Spleen (tissue), 11 donors: ENCODE results near the gene GNAT1. TPM values are rescaled to one million over a fixed set of nuclear protein-coding genes. Genes with fewer than 3 reads are reported as not detected.

Experiments used
- DNase-seq: peaks from one replicate; pipeline ENCODE4 v3.0.0-alpha.2; 2020
- H3K27ac ChIP-seq, 8 donors: fragments of 200-600 bp; sonication (generic) in 7 of 8; 1 replicate in 4 of 8; 2 replicates in 4 of 8; pipeline versions ENCODE4 v1.5.0 to v1.8.0; 2016 to 2021; ENCODE audit warnings: inconsistent platforms in 4 of 8, mild to moderate bottlenecking in 4 of 8, moderate library complexity in 1 of 8
- H3K27me3 ChIP-seq, 7 donors: fragments of 200-600 bp; sonication (generic) in 6 of 7; replicated peaks in 1 of 7; 1 replicate in 4 of 7; 2 replicates in 3 of 7; pipeline versions ENCODE4 v1.5.0 to v1.8.0; 2016 to 2021; ENCODE audit warnings: inconsistent platforms in 3 of 7, mild to moderate bottlenecking in 1 of 7
- H3K36me3 ChIP-seq, 6 donors: fragments of 200-600 bp; sonication (generic) in 5 of 6; 1 replicate in 4 of 6; 2 replicates in 2 of 6; pipeline versions ENCODE4 v1.5.0 to v1.8.0; 2016 to 2021; ENCODE audit warnings: inconsistent platforms in 2 of 6
- H3K4me1 ChIP-seq, 6 donors: fragments of 200-600 bp; sonication (generic) in 5 of 6; 1 replicate in 3 of 6; 2 replicates in 3 of 6; pipeline versions ENCODE4 v1.5.0 to v1.8.0; 2016 to 2021; ENCODE audit warnings: inconsistent platforms in 3 of 6
- H3K4me3 ChIP-seq, 8 donors: fragments of 200-600 bp; sonication (generic) in 7 of 8; 1 replicate in 4 of 8; 2 replicates in 4 of 8; pipeline versions ENCODE4 v1.5.0 to v1.8.0; 2016 to 2021; ENCODE audit warnings: inconsistent platforms in 4 of 8, mild to moderate bottlenecking in 4 of 8, moderate library complexity in 2 of 8
- H3K9me3 ChIP-seq, 8 donors: fragments of 200-600 bp; sonication (generic) in 7 of 8; 1 replicate in 4 of 8; 2 replicates in 4 of 8; pipeline versions ENCODE4 v1.5.0 to v1.8.0; 2016 to 2021; ENCODE audit warnings: inconsistent platforms in 4 of 8
- POLR2A ChIP-seq, 3 donors: fragments of 450-650 bp; IDR thresholded peaks; one replicate each; pipeline ENCODE4 v1.5.1; 2017; ENCODE audit warnings: antibody characterized with exemption in 3 of 3, mild to moderate bottlenecking in 1 of 3
- POLR2AphosphoS5 ChIP-seq, 3 donors: sonication (generic); formaldehyde crosslinking; IDR thresholded peaks; one replicate each; pipeline ENCODE4 v1.5.1; 2017; ENCODE audit warnings: antibody characterized with exemption in 3 of 3
- WGBS, 5 donors: extraction: QIAGEN DNeasy Blood & Tissue Kit in 3 of 5; methylation state at CpG; one replicate each; pipeline versions ENCODE4 v1.1.5 to v1.1.7; 2013 to 2018; 5-methylcytosine and 5-hydroxymethylcytosine counted together
- intact Hi-C: fragments of 100-400 bp; cut with DNase I; formaldehyde crosslinking; loops from one replicate; pipeline ENCODE4 v1.15.0; 2023; ENCODE audit warnings: low total_unique reads
- polyA plus RNA-seq, 3 donors: library from polyadenylated mRNA; stranded (reverse); fragments of 200-250 nt; gene quantifications; one replicate each; pipeline ENCODE4 v1.2.1, GENCODE V29; 2013
- total RNA-seq, 7 donors: library from RNA; depleted of rRNA in 3 of 7; stranded (reverse); fragments of >200 nt in 3 of 7; fragmentation: NEBNext Ultra II Directional in 4 of 7; extraction: Animal tissue kit (Norgen Biotek cat#: 25700) in 4 of 7; gene quantifications; one replicate each; pipeline versions ENCODE4 v1.1.0 to v1.2.1, GENCODE V29; 2016 to 2021
- TF ChIP-seq, protein P1 (sequence below), 11 experiments: fragments of 200-600 bp in 7 of 11; fragments of 450-650 bp in 4 of 11; sonication (generic) in 4 of 11; IDR thresholded peaks in 8 of 11; conservative IDR thresholded peaks in 3 of 11; 1 replicate in 7 of 11; 2 replicates in 4 of 11; pipeline versions ENCODE4 v1.4.0 to v1.8.0; 2016 to 2021; ENCODE audit warnings: antibody characterized with exemption in 11 of 11, inconsistent platforms in 4 of 11, mild to moderate bottlenecking in 1 of 11
- donor health status: healthy with polysubstance abuse.
- donor health status: DM: no; HTN: no; CAD: no; lungs with moderate emphysema.
- donor health status: DM: no; HTN: no; CAD: no.
- donor health status: Bipolar disorder and iron deficiency.
- donor health status: healthy.
- donor health status: DM: no; HTN: no; CAD: no.
- donor health status: DM: yes; HTN: yes; CAD: no.

Gene GNAT1
- total and polyA plus RNA-seq, 10 donors, result 0.05 to 0.44 (median 0.18) TPM; not detected in 7

DNA sequence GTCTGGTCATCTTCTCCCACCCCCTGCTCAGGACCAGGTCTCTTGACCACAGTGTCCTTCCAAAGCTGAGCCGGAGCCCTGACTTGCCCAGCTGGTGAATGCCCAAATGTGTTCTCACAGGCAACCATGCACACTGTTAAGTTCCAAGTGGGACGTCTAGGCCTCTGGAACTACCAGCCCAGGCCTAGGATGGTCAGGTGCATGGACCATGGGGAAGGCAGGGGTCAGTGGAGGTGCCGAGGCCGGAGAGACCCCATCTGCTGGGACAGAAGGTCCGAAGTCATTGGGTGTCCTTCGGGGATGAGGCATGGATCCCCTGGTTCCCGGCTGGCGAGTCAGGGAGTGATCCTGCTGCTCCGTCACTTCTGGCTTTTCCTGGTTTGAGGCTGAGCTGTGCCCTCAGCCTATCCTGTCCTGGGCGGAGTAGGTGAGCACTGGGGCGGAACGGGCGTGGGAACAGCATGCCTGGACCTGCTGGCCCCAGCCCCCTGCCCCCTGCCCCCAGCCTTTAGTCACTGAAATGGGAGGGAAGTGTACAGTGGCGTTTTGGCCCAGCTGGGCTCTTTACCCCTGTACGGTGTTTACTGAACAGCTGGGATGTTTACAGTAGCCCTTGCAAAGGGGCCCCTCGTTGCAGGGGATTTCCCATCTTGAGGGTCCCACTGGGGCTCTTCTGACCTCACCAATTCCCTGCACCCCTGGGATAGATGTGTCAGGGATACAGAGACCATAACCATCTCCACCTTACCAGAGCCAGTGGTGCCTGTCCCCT, 24.2 kb upstream of the GNAT1 start:
- H3K27me3 ChIP-seq, result no peaks in the 10 kb centered on the region
- H3K4me1 ChIP-seq, result peaks cover 22 to 100% (median 77%) of the 10 kb centered on the region in 6 donors
- H3K9me3 ChIP-seq, result no peaks in the 10 kb centered on the region
- peak overlapping the region; percentile 21 to 82 (median 74) for H3K27ac ChIP-seq
- TF ChIP-seq POLR2A (IDR thresholded peaks at IDR 0.05) (no peak), POLR2AphosphoS5 (IDR thresholded peaks at IDR 0.05) (peak; percentile 4 to 31 (median 27))
- TF ChIP-seq, protein P1, sequence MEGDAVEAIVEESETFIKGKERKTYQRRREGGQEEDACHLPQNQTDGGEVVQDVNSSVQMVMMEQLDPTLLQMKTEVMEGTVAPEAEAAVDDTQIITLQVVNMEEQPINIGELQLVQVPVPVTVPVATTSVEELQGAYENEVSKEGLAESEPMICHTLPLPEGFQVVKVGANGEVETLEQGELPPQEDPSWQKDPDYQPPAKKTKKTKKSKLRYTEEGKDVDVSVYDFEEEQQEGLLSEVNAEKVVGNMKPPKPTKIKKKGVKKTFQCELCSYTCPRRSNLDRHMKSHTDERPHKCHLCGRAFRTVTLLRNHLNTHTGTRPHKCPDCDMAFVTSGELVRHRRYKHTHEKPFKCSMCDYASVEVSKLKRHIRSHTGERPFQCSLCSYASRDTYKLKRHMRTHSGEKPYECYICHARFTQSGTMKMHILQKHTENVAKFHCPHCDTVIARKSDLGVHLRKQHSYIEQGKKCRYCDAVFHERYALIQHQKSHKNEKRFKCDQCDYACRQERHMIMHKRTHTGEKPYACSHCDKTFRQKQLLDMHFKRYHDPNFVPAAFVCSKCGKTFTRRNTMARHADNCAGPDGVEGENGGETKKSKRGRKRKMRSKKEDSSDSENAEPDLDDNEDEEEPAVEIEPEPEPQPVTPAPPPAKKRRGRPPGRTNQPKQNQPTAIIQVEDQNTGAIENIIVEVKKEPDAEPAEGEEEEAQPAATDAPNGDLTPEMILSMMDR (IDR thresholded peaks at IDR 0.05 in 8 of 11, conservative IDR thresholded peaks at IDR 0.05 in 3 of 11), result no peak
- WGBS, 5 donors, result 41 to 80% (median 65%) methylated on average over 5 to 16 of the region's 16 CpGs
- H3K36me3 ChIP-seq, result no peaks in the 10 kb centered on the region
- peak overlapping the region in 1 of 8 donors; percentile 15 for H3K4me3 ChIP-seq
- intact Hi-C loops, result no loop called here
- DNase-seq, result no peak

DNA sequence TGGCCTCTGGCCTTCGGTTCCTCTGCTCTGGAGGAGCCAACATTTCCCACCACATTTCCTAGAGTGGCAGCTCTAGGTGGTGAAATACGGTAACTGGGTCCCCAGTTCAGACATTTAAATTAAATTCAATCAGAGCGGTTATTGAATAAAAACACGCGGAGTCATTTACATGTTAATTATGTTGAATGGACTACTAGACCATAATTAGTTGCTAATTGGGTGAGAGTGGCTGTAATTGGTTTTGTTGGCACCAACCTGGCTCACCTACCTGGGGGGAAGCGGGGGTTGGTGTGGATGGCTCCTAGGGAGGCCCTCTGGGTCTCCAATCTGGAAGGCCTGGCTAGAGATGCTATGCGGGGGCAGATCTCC, 23.6 kb upstream of the GNAT1 start:
- intact Hi-C loops, result no loop called here
- Histone ChIP-seq H3K4me1 (peaks cover 22 to 100% (median 76%) of the 10 kb centered on the region in 6 donors), H3K36me3 (no peaks in the 10 kb centered on the region), H3K27ac (peak overlapping the region; percentile 21 to 82 (median 74)), H3K4me3 (no peak overlapping the region), H3K27me3 (no peaks in the 10 kb centered on the region), H3K9me3 (no peaks in the 10 kb centered on the region)
- 79 to 85% (median 82%) methylated on average over 7 of the region's 7 CpGs for WGBS, 5 donors
- no peak for DNase-seq
- TF ChIP-seq, protein P1 (IDR thresholded peaks at IDR 0.05 in 8 of 11, conservative IDR thresholded peaks at IDR 0.05 in 3 of 11), result no peak
- no peak for TF ChIP-seq POLR2AphosphoS5 (IDR thresholded peaks at IDR 0.05)
- no peak for TF ChIP-seq POLR2A (IDR thresholded peaks at IDR 0.05)

DNA sequence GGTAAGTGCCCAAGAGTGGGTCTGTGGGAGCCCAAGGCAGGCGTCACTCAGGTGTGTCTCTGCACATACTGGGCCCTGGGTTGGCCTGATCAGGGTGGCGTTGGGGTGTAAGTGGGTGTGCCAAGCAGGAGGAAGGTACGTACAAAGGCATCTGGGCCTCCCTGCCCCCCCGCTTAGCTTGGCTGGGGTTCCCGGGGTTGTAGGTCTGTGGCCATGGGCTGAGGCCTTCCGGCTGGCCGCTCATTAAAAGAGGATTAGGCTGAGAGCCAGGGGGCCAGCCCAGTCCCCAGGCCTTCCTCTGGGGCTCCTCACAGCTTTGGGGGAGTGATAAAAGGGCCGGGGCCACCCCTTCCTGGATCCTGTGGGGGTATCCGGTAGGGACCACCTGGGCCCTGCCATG, 23.0 kb upstream of the GNAT1 start:
- TF ChIP-seq POLR2AphosphoS5 (IDR thresholded peaks at IDR 0.05), result peak; percentile 61 to 75 (median 69)
- no peak for TF ChIP-seq POLR2A (IDR thresholded peaks at IDR 0.05)
- TF ChIP-seq, protein P1 (IDR thresholded peaks at IDR 0.05 in 8 of 11, conservative IDR thresholded peaks at IDR 0.05 in 3 of 11), result no peak
- Histone ChIP-seq H3K27me3 (no peaks in the 10 kb centered on the region), H3K36me3 (no peaks in the 10 kb centered on the region), H3K4me1 (peaks cover 22 to 100% (median 73%) of the 10 kb centered on the region in 6 donors), H3K9me3 (no peaks in the 10 kb centered on the region), H3K27ac (peak overlapping the region; percentile 21 to 82 (median 74)), H3K4me3 (no peak overlapping the region)
- intact Hi-C loops, result no loop called here
- DNase-seq, result peak; percentile 84
- 56 to 86% (median 67%) methylated on average over 6 to 9 of the region's 9 CpGs for WGBS, 5 donors

DNA sequence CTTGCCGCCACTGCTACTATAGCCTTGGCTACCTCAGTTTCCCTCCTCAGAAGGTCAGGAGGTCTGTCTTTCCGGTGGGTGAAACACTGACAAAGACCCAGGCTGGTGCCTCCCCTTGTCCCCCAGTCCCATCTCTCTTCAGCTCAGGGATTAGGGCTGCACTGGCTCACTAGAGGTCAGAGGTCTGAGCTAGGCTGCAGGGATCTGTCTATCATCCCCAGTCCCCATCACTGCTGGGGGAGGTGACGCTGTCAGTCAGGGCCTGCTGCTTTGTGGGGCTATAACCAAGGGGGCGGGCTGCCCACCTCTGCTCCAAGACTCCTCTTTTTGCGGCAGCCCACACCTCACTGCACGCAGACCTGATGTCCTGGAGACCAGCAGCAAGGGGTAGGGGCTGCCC, 22.6 kb upstream of the GNAT1 start:
- H3K27ac ChIP-seq, result peak overlapping the region in 7 of 8 donors; percentile 21 to 82 (median 74)
- WGBS, 5 donors, result 66 to 88% (median 70%) methylated on average over 4 to 6 of the region's 6 CpGs
- no peak for DNase-seq
- intact Hi-C loops, result no loop called here
- no peaks in the 10 kb centered on the region for H3K27me3 ChIP-seq
- H3K36me3 ChIP-seq, result no peaks in the 10 kb centered on the region
- H3K9me3 ChIP-seq, result no peaks in the 10 kb centered on the region
- H3K4me3 ChIP-seq, result no peak overlapping the region
- TF ChIP-seq, protein P1 (IDR thresholded peaks at IDR 0.05 in 8 of 11, conservative IDR thresholded peaks at IDR 0.05 in 3 of 11), result no peak
- TF ChIP-seq POLR2AphosphoS5 (IDR thresholded peaks at IDR 0.05) (no peak), POLR2A (IDR thresholded peaks at IDR 0.05) (no peak)
- peaks cover 21 to 100% (median 72%) of the 10 kb centered on the region in 6 donors for H3K4me1 ChIP-seq
